Gastrocnemius medialis (tissue), 4 donors: ENCODE results near the gene LTBP4.

Experiments used
- CTCF ChIP-seq, 5 experiments: fragments of 450-650 bp in 3 of 5; fragments of 200-600 bp in 2 of 5; sonication (generic) in 2 of 5; IDR thresholded peaks in 4 of 5; conservative IDR thresholded peaks in 1 of 5; 1 replicate in 4 of 5; 2 replicates in 1 of 5; pipeline ENCODE4 v1.5.1; 2016 to 2019; ENCODE audit warnings: antibody characterized with exemption in 5 of 5, mild to moderate bottlenecking in 3 of 5, moderate library complexity in 3 of 5
- POLR2A ChIP-seq, 2 donors: fragments of 450-650 bp; IDR thresholded peaks; one replicate each; pipeline ENCODE4 v1.6.1; 2017; ENCODE audit warnings: antibody characterized with exemption in 2 of 2, mild to moderate bottlenecking in 2 of 2, moderate library complexity in 2 of 2

GRCh38 chr19:40556953-40557530 is 44.1 kb upstream of the LTBP4 start:
- TF ChIP-seq CTCF (IDR thresholded peaks at IDR 0.05 in 4 of 5, conservative IDR thresholded peaks at IDR 0.05 in 1 of 5) (no peak), POLR2A (IDR thresholded peaks at IDR 0.05) (no peak)
